HCT116 (cell line): ENCODE results near the gene CGA. TPM values are rescaled to one million over a fixed set of nuclear protein-coding genes. Genes with fewer than 3 reads are reported as not detected.

Experiments used
- ATAC-seq: fragments of 200-7000 bp; cut with Tn5 transposase; 2 replicates; pipeline ENCODE4 v1.9.1; 2020; ENCODE audit warnings: mild to moderate bottlenecking, moderate library complexity
- BruUV-seq: library from RNA; stranded (reverse); fragments of 400-500 nt; replicated peaks from 2 replicates; lab custom pipeline; 2021; lab: Mats Ljungman, UMichigan
- CTCF ChIA-PET: fragments of 300-600 bp; sonication (Branson Sonifier 250); formaldehyde crosslinking; loops from one replicate; lab custom pipeline; 2021; ENCODE audit warnings: antibody characterized with exemption; lab: Charles Lee
- POLR2A ChIA-PET: fragments of 300-600, 350-600 bp; sonication (Branson Sonifier 250); formaldehyde crosslinking; loops from one replicate; lab custom pipeline; 2021; ENCODE audit warnings: antibody characterized with exemption; lab: Charles Lee
- RAD21 ChIA-PET, 2 experiments: fragments of 300-600 bp; sonication (Branson Sonifier 250); formaldehyde crosslinking; loops; one replicate each; lab custom pipeline; 2023; ENCODE audit warnings: low total read pairs in 2 of 2; ENCODE audit not compliant: uncharacterized antibody in 2 of 2, unreplicated experiment in 2 of 2, low non-redundant PET in 1 of 2; lab: Charles Lee
- DNase-seq: peaks from one replicate; pipeline ENCODE4 v3.0.0-alpha.2; 2010; ENCODE audit warnings: low read depth, low spot score
- H2AFZ ChIP-seq: fragments of 200-600 bp; shearing (Covaris generic), sonication (generic); 2 replicates; pipeline ENCODE4 v1.6.1; 2017; ENCODE audit warnings: low read depth, mixed run types, mixed read lengths, antibody characterized with exemption, low read length; ENCODE audit not compliant: poor library complexity, severe bottlenecking
- H3K27ac ChIP-seq: 2 replicates; pipeline ENCODE4 v1.5.1; 2012; ENCODE audit warnings: low read depth, low read length
- H3K27me3 ChIP-seq: fragments of 200-600 bp; sonication (generic); 2 replicates; pipeline ENCODE4 v1.6.1; 2016; ENCODE audit warnings: mixed run types, low read length, mixed read lengths; ENCODE audit not compliant: insufficient read depth
- H3K36me3 ChIP-seq, 2 experiments: fragments of 200-500 bp in 1 of 2; fragments of 200-600 bp in 1 of 2; sonication (Bioruptor generic) in 1 of 2; sonication (generic) in 1 of 2; 2 replicates each; pipeline versions ENCODE4 v1.5.1 to v1.6.1; 2014 to 2016; ENCODE audit warnings: low read length in 2 of 2, inconsistent platforms in 1 of 2, mixed read lengths in 1 of 2, mixed run types in 1 of 2; ENCODE audit not compliant: insufficient read depth in 2 of 2, control insufficient read depth in 1 of 2
- H3K4me1 ChIP-seq, 2 experiments: fragments of 200-600 bp in 1 of 2; sonication (generic) in 1 of 2; 2 replicates each; pipeline versions ENCODE4 v1.5.1 to v1.6.1; 2012 to 2017; ENCODE audit warnings: low read length in 2 of 2, inconsistent platforms in 1 of 2, mild to moderate bottlenecking in 1 of 2, mixed read lengths in 1 of 2, mixed run types in 1 of 2, moderate library complexity in 1 of 2; ENCODE audit not compliant: insufficient read depth in 2 of 2, control insufficient read depth in 1 of 2
- H3K4me2 ChIP-seq: fragments of 200-600 bp; sonication (generic); 2 replicates; pipeline ENCODE4 v1.6.1; 2017; ENCODE audit warnings: mixed run types, low read length, mixed read lengths
- H3K4me3 ChIP-seq, 2 experiments: fragments of 200-600 bp in 1 of 2; sonication (generic) in 1 of 2; replicated peaks in 1 of 2; 2 replicates each; pipeline ENCODE4 v1.5.1; 2011 to 2016; ENCODE audit warnings: low read length in 2 of 2, control low read depth in 1 of 2, low read depth in 1 of 2, mild to moderate bottlenecking in 1 of 2, mixed read lengths in 1 of 2, mixed run types in 1 of 2
- H3K79me2 ChIP-seq: fragments of 200-600 bp; sonication (generic); 2 replicates; pipeline ENCODE4 v1.6.1; 2017; ENCODE audit warnings: mild to moderate bottlenecking, mixed run types, low read length, moderate library complexity, mixed read lengths; ENCODE audit not compliant: insufficient read depth
- H3K9ac ChIP-seq: fragments of 200-600 bp; sonication (generic); 2 replicates; pipeline ENCODE4 v1.6.1; 2016; ENCODE audit warnings: low read length, mixed read lengths
- H3K9me2 ChIP-seq: fragments of 200-600 bp; sonication (generic), shearing (Covaris generic); 2 replicates; pipeline ENCODE4 v1.6.1; 2017; ENCODE audit warnings: mixed run types, mild to moderate bottlenecking, moderate library complexity; ENCODE audit not compliant: insufficient read depth
- H3K9me3 ChIP-seq, 2 experiments: fragments of 200-500 bp in 1 of 2; fragments of 200-600 bp in 1 of 2; sonication (Bioruptor generic) in 1 of 2; sonication (generic) in 1 of 2; 2 replicates each; pipeline ENCODE4 v1.6.1; 2014 to 2017; ENCODE audit warnings: low read length in 2 of 2, mixed read lengths in 2 of 2, inconsistent platforms in 1 of 2, low read depth in 1 of 2, mild to moderate bottlenecking in 1 of 2, mixed run types in 1 of 2, moderate library complexity in 1 of 2; ENCODE audit not compliant: control insufficient read depth in 1 of 2, insufficient read depth in 1 of 2
- H4K20me1 ChIP-seq: fragments of 200-600 bp; sonication (generic), shearing (Covaris generic); 2 replicates; pipeline ENCODE4 v1.6.1; 2017; ENCODE audit warnings: mixed run types, mild to moderate bottlenecking, moderate library complexity; ENCODE audit not compliant: insufficient read depth
- EGR1 ChIP-seq: IDR thresholded peaks from 2 replicates; pipeline ENCODE4 v1.6.1; 2012; ENCODE audit warnings: low read depth
- EZH2phosphoT487 ChIP-seq: fragments of 200-600 bp; IDR thresholded peaks from 2 replicates; pipeline ENCODE4 v1.6.1; 2018; ENCODE audit warnings: antibody characterized with exemption, borderline replicate concordance
- FOSL1 ChIP-seq: IDR thresholded peaks from 2 replicates; pipeline ENCODE4 v1.6.1; 2012; ENCODE audit warnings: low read depth
- SP1 ChIP-seq: IDR thresholded peaks from 2 replicates; pipeline ENCODE4 v1.6.1; 2012; ENCODE audit warnings: low read depth
- intact Hi-C: fragments of 100-400 bp; cut with micrococcal nuclease; formaldehyde crosslinking; loops from 2 replicates; pipeline ENCODE4 v1.10.0; 2022
- total RNA-seq: library from RNA; stranded (reverse); gene quantifications from one replicate; pipeline ENCODE4 v1.2.1, GENCODE V29; 2021; ENCODE audit not compliant: unreplicated experiment
- TF ChIP-seq, protein P1 (sequence below): IDR thresholded peaks from 2 replicates; pipeline ENCODE4 v1.6.1; 2011; ENCODE audit warnings: mild to moderate bottlenecking, low read length, moderate library complexity; ENCODE audit not compliant: insufficient replicate concordance; ENCODE audit errors: extremely low read depth
- TF ChIP-seq, protein P2 (sequence below): IDR thresholded peaks from 2 replicates; pipeline ENCODE4 v1.6.1; 2012; ENCODE audit warnings: low read depth
- TF ChIP-seq, protein P3 (sequence below), 3 experiments: fragments of 200-600 bp in 1 of 3; sonication (generic) in 1 of 3; IDR thresholded peaks in 2 of 3; conservative IDR thresholded peaks in 1 of 3; 2 replicates each; pipeline ENCODE4 v1.5.1; 2012 to 2017; ENCODE audit warnings: low read depth in 2 of 3, low read length in 2 of 3, antibody characterized with exemption in 1 of 3, borderline replicate concordance in 1 of 3, control low read depth in 1 of 3, mild to moderate bottlenecking in 1 of 3, mixed read lengths in 1 of 3, mixed run types in 1 of 3, moderate library complexity in 1 of 3; ENCODE audit not compliant: insufficient read depth in 1 of 3

The CGA gene
- total RNA-seq, 1 experiment from 2014 or later = not detected

- no peaks in the 10 kb centered on the region for H4K20me1 ChIP-seq
- H3K4me3 ChIP-seq = no peak overlapping the region
- ATAC-seq (no peak), DNase-seq (no peak)
- no peak overlapping the region for H3K27ac ChIP-seq
- no peaks in the 10 kb centered on the region for H3K79me2 ChIP-seq
- peaks cover 10% of the 10 kb centered on the region; the same call in 1 of the 2 replicates for H3K27me3 ChIP-seq
- H3K9ac ChIP-seq = no peak overlapping the region
- ChIA-PET CTCF (no interaction called here), RAD21 (no interaction called here), POLR2A (no interaction called here)
- BruUV-seq = no TSS peak
- intact Hi-C loops = loop anchor here (10.0 kb wide), 1 partner anchor 163 kb away; no protein-coding TSS in a partner anchor
- H3K36me3 ChIP-seq = no peaks in the 10 kb centered on the region
- H3K9me3 ChIP-seq = no peaks in the 10 kb centered on the region
- H3K9me2 ChIP-seq = no peaks in the 10 kb centered on the region
- no peak overlapping the region for H3K4me2 ChIP-seq
- no peaks in the 10 kb centered on the region for H3K4me1 ChIP-seq
- TF ChIP-seq, protein P1, sequence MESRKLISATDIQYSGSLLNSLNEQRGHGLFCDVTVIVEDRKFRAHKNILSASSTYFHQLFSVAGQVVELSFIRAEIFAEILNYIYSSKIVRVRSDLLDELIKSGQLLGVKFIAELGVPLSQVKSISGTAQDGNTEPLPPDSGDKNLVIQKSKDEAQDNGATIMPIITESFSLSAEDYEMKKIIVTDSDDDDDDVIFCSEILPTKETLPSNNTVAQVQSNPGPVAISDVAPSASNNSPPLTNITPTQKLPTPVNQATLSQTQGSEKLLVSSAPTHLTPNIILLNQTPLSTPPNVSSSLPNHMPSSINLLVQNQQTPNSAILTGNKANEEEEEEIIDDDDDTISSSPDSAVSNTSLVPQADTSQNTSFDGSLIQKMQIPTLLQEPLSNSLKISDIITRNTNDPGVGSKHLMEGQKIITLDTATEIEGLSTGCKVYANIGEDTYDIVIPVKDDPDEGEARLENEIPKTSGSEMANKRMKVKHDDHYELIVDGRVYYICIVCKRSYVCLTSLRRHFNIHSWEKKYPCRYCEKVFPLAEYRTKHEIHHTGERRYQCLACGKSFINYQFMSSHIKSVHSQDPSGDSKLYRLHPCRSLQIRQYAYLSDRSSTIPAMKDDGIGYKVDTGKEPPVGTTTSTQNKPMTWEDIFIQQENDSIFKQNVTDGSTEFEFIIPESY = no peak
- TF ChIP-seq, protein P2, sequence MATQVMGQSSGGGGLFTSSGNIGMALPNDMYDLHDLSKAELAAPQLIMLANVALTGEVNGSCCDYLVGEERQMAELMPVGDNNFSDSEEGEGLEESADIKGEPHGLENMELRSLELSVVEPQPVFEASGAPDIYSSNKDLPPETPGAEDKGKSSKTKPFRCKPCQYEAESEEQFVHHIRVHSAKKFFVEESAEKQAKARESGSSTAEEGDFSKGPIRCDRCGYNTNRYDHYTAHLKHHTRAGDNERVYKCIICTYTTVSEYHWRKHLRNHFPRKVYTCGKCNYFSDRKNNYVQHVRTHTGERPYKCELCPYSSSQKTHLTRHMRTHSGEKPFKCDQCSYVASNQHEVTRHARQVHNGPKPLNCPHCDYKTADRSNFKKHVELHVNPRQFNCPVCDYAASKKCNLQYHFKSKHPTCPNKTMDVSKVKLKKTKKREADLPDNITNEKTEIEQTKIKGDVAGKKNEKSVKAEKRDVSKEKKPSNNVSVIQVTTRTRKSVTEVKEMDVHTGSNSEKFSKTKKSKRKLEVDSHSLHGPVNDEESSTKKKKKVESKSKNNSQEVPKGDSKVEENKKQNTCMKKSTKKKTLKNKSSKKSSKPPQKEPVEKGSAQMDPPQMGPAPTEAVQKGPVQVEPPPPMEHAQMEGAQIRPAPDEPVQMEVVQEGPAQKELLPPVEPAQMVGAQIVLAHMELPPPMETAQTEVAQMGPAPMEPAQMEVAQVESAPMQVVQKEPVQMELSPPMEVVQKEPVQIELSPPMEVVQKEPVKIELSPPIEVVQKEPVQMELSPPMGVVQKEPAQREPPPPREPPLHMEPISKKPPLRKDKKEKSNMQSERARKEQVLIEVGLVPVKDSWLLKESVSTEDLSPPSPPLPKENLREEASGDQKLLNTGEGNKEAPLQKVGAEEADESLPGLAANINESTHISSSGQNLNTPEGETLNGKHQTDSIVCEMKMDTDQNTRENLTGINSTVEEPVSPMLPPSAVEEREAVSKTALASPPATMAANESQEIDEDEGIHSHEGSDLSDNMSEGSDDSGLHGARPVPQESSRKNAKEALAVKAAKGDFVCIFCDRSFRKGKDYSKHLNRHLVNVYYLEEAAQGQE = no peak
- TF ChIP-seq EZH2phosphoT487 (no peak), SP1 (no peak), EGR1 (no peak), FOSL1 (no peak)
- TF ChIP-seq, protein P3, sequence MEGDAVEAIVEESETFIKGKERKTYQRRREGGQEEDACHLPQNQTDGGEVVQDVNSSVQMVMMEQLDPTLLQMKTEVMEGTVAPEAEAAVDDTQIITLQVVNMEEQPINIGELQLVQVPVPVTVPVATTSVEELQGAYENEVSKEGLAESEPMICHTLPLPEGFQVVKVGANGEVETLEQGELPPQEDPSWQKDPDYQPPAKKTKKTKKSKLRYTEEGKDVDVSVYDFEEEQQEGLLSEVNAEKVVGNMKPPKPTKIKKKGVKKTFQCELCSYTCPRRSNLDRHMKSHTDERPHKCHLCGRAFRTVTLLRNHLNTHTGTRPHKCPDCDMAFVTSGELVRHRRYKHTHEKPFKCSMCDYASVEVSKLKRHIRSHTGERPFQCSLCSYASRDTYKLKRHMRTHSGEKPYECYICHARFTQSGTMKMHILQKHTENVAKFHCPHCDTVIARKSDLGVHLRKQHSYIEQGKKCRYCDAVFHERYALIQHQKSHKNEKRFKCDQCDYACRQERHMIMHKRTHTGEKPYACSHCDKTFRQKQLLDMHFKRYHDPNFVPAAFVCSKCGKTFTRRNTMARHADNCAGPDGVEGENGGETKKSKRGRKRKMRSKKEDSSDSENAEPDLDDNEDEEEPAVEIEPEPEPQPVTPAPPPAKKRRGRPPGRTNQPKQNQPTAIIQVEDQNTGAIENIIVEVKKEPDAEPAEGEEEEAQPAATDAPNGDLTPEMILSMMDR (IDR thresholded peaks at IDR 0.05 in 2 of 3, conservative IDR thresholded peaks at IDR 0.05 in 1 of 3; ENCODE audit: borderline replicate concordance in 1 of 3, insufficient read depth in 1 of 3, low read depth in 2 of 3, low read length in 2 of 3) = no peak
- no peak overlapping the region for H2AFZ ChIP-seq
Observed at GRCh38 chr6:87071683-87072082, 23.2 kb downstream of the CGA start.
